IMR-90 (cell line): Measurements from ENCODE around the gene TRAPPC12. TPM values are rescaled to one million over a fixed set of nuclear protein-coding genes. Genes with fewer than 3 reads are reported as not detected.

ENCODE experiments used
- ATAC-seq: fragments of 200-7000 bp; cut with Tn5 transposase; 2 replicates; pipeline ENCODE4 v1.9.1; 2020; ENCODE audit warnings: low read depth, mild to moderate bottlenecking, moderate library complexity
- BruUV-seq: library from RNA; stranded (reverse); fragments of 400-500 nt; replicated peaks from 2 replicates; lab custom pipeline; 2021; lab: Mats Ljungman, UMichigan
- CTCF ChIA-PET: fragments of 300-600 bp; formaldehyde crosslinking; extraction: SDS; loops from one replicate; lab custom pipeline; 2021; ENCODE audit warnings: antibody characterized with exemption; lab: Yijun Ruan, JAX
- POLR2A ChIA-PET: fragments of 300-600 bp; sonication (Branson Sonifier 250); formaldehyde crosslinking; loops from one replicate; lab custom pipeline; 2022; ENCODE audit warnings: antibody characterized with exemption; ENCODE audit not compliant: unreplicated experiment; lab: Charles Lee
- DNase-seq: peaks from one replicate; pipeline ENCODE4 v3.0.0; 2013
- H2AFZ ChIP-seq: replicated peaks from 2 replicates; pipeline ENCODE3; 2013; ENCODE audit warnings: low read length, mild to moderate bottlenecking; ENCODE audit not compliant: poor library complexity
- H2AK5ac ChIP-seq: 2 replicates; pipeline ENCODE4 v1.6.1; 2013; ENCODE audit warnings: low read depth, low read length, inconsistent platforms
- H2AK9ac ChIP-seq: replicated peaks from 2 replicates; pipeline ENCODE3; 2013; ENCODE audit warnings: mild to moderate bottlenecking, low read depth, low read length, moderate library complexity; ENCODE audit not compliant: poor library complexity
- H2BK120ac ChIP-seq: 2 replicates; pipeline ENCODE4 v1.6.1; 2013; ENCODE audit warnings: low read depth, low read length, inconsistent platforms
- H2BK15ac ChIP-seq: 3 replicates; pipeline ENCODE4 v1.6.1; 2013; ENCODE audit warnings: low read depth, low read length, inconsistent platforms
- H2BK20ac ChIP-seq: 2 replicates; pipeline ENCODE4 v1.6.1; 2013; ENCODE audit warnings: low read depth, mild to moderate bottlenecking, inconsistent platforms, low read length, moderate library complexity
- H2BK5ac ChIP-seq: 2 replicates; pipeline ENCODE4 v1.6.1; 2013; ENCODE audit warnings: mild to moderate bottlenecking, low read depth, low read length, inconsistent platforms; ENCODE audit not compliant: poor library complexity, severe bottlenecking
- H3K14ac ChIP-seq: replicated peaks from 2 replicates; pipeline ENCODE4 v1.6.1; 2013; ENCODE audit warnings: low read depth, low read length, inconsistent platforms
- H3K18ac ChIP-seq: 2 replicates; pipeline ENCODE4 v1.6.1; 2013; ENCODE audit warnings: low read depth, low read length, control low read depth
- H3K23ac ChIP-seq: 2 replicates; pipeline ENCODE4 v1.6.1; 2013; ENCODE audit warnings: low read depth, low read length, inconsistent platforms
- H3K27ac ChIP-seq: 2 replicates; pipeline ENCODE4 v1.5.1; 2013; ENCODE audit warnings: mild to moderate bottlenecking, control low read depth, low read length; ENCODE audit not compliant: insufficient read depth
- H3K27me3 ChIP-seq: 2 replicates; pipeline ENCODE4 v1.6.1; 2013; ENCODE audit warnings: low read length; ENCODE audit not compliant: control insufficient read depth, insufficient read depth
- H3K36me3 ChIP-seq: 2 replicates; pipeline ENCODE4 v1.6.1; 2013; ENCODE audit warnings: low read length, mixed read lengths; ENCODE audit not compliant: control insufficient read depth, insufficient read depth
- H3K4ac ChIP-seq: 2 replicates; pipeline ENCODE4 v1.6.1; 2013; ENCODE audit warnings: low read depth, low read length, inconsistent platforms
- H3K4me1 ChIP-seq: 2 replicates; pipeline ENCODE4 v1.6.1; 2013; ENCODE audit warnings: low read length, mixed read lengths; ENCODE audit not compliant: control insufficient read depth, insufficient read depth
- H3K4me2 ChIP-seq: 2 replicates; pipeline ENCODE4 v1.6.1; 2013; ENCODE audit warnings: low read depth, mild to moderate bottlenecking, control low read depth, low read length, moderate library complexity
- H3K4me3 ChIP-seq: 2 replicates; pipeline ENCODE4 v1.5.1; 2013; ENCODE audit warnings: low read depth, mild to moderate bottlenecking, control low read depth, low read length, moderate library complexity; ENCODE audit not compliant: insufficient read depth
- H3K56ac ChIP-seq: 2 replicates; pipeline ENCODE4 v1.6.1; 2013; ENCODE audit warnings: low read length, inconsistent platforms; ENCODE audit not compliant: insufficient read depth; ENCODE audit errors: extremely low read depth
- H3K79me1 ChIP-seq, 2 experiments: 2 replicates each; pipeline ENCODE4 v1.6.1; 2013; ENCODE audit warnings: low read length in 2 of 2, inconsistent platforms in 1 of 2, low read depth in 1 of 2
- H3K9ac ChIP-seq: 2 replicates; pipeline ENCODE4 v1.6.1; 2013; ENCODE audit warnings: low read depth, low read length, control low read depth
- H3K9me1 ChIP-seq: 2 replicates; pipeline ENCODE4 v1.6.1; 2013; ENCODE audit warnings: low read length, inconsistent platforms; ENCODE audit not compliant: insufficient read depth
- H3K9me3 ChIP-seq: 2 replicates; pipeline ENCODE4 v1.6.1; 2013; ENCODE audit warnings: low read length; ENCODE audit not compliant: control insufficient read depth, insufficient read depth
- H4K20me1 ChIP-seq: 2 replicates; pipeline ENCODE4 v1.6.1; 2013; ENCODE audit warnings: low read length, inconsistent platforms; ENCODE audit not compliant: insufficient read depth
- H4K5ac ChIP-seq: 2 replicates; pipeline ENCODE4 v1.6.1; 2013; ENCODE audit warnings: mild to moderate bottlenecking, low read depth, low read length, control low read depth
- H4K8ac ChIP-seq, 2 experiments: 2 replicates each; pipeline ENCODE4 v1.6.1; 2013; ENCODE audit warnings: low read depth in 2 of 2, low read length in 2 of 2, control low read depth in 1 of 2, inconsistent platforms in 1 of 2
- H4K91ac ChIP-seq: 2 replicates; pipeline ENCODE4 v1.6.1; 2013; ENCODE audit warnings: low read depth, low read length, inconsistent platforms; ENCODE audit not compliant: insufficient read depth
- CEBPB ChIP-seq: IDR thresholded peaks from 2 replicates; pipeline ENCODE4 v1.6.1; 2012; ENCODE audit warnings: low read depth, low read length, improper control_type of control experiment
- CTCF ChIP-seq: conservative IDR thresholded peaks from 2 replicates; pipeline ENCODE4 v1.5.1; 2012; ENCODE audit warnings: mild to moderate bottlenecking, low read depth, low read length, improper control_type of control experiment
- POLR2A ChIP-seq: IDR thresholded peaks from 2 replicates; pipeline ENCODE4 v1.6.1; 2012; ENCODE audit warnings: mild to moderate bottlenecking, low read depth, low read length
- RAD21 ChIP-seq: IDR thresholded peaks from 2 replicates; pipeline ENCODE4 v1.6.1; 2012; ENCODE audit warnings: low read length, improper control_type of control experiment
- RFX5 ChIP-seq: IDR thresholded peaks from 2 replicates; pipeline ENCODE4 v1.8.0; 2012; ENCODE audit warnings: low read depth, mild to moderate bottlenecking, low read length, moderate library complexity
- SMC3 ChIP-seq: fragments of 150-350 bp; IDR thresholded peaks from 2 replicates; pipeline ENCODE4 v1.6.1; 2016; ENCODE audit warnings: low read depth, mild to moderate bottlenecking, antibody characterized with exemption, low read length, moderate library complexity
- USF2 ChIP-seq: fragments of 150-350 bp; IDR thresholded peaks from 2 replicates; pipeline ENCODE4 v1.6.1; 2017; ENCODE audit warnings: mild to moderate bottlenecking, antibody characterized with exemption, low read length, low read depth
- WGBS, 2 experiments: methylation state at CpG; one replicate each; pipeline versions ENCODE4 v1.1.5 to v1.1.7; 2013; ENCODE audit warnings: missing lambda C conversion rate in 2 of 2; ENCODE audit not compliant: insufficient read length in 1 of 2; ENCODE audit errors: extremely low coverage in 2 of 2; 5-methylcytosine and 5-hydroxymethylcytosine counted together
- dilution Hi-C: fragments of 300-500 bp; cut with HindIII; formaldehyde crosslinking; loops from one replicate; pipeline ENCODE4 v1.14.3; 2018; ENCODE audit warnings: low sequenced_read_pairs; ENCODE audit not compliant: unreplicated experiment
- in situ Hi-C: fragments of 300-500 bp; cut with MboI; formaldehyde crosslinking; loops from 3 replicates; pipeline ENCODE4 v1.14.3; 2019; ENCODE audit warnings: low sequenced_read_pairs, inconsistent platforms, mixed read lengths
- intact Hi-C: fragments of 100-400 bp; cut with micrococcal nuclease; formaldehyde crosslinking; loops from 2 replicates; pipeline ENCODE4 v1.10.0; 2022
- polyA plus RNA-seq, 3 experiments: library from polyadenylated mRNA; depleted of rRNA; stranded (reverse); fragments of >200 nt; gene quantifications; 2 replicates each; pipeline ENCODE4 v1.2.3, GENCODE V29; 2012; ENCODE audit warnings: low replicate concordance in 1 of 3
- total RNA-seq: library from RNA; depleted of rRNA; stranded (reverse); fragments of >200 nt; gene quantifications from 2 replicates; pipeline ENCODE4 v1.2.3, GENCODE V29; 2012

Gene TRAPPC12
- total and polyA plus RNA-seq, 2 of the 4 experiments (the other 2 are of a cell fraction) = 25.8 to 69.9 TPM

- DNase-seq = no peak
- dilution Hi-C loops (no loop called here), in situ Hi-C loops (no loop called here), intact Hi-C loops (no loop called here)
- H2AK9ac ChIP-seq = no peak overlapping the region
- no peak overlapping the region for H3K23ac ChIP-seq
- H3K4ac ChIP-seq = no peak overlapping the region
- H3K14ac ChIP-seq = no peak overlapping the region
- H3K27me3 ChIP-seq = no peaks in the 10 kb centered on the region
- no peaks in the 10 kb centered on the region for H3K9me3 ChIP-seq
- no peak overlapping the region for H4K91ac ChIP-seq
- H3K79me1 ChIP-seq = peaks cover 5 to 10% of the 10 kb centered on the region in 2 experiments; a peak in 3 of 4 replicates
- no peak overlapping the region for H2BK15ac ChIP-seq
- no peak overlapping the region for H4K5ac ChIP-seq
- H3K27ac ChIP-seq = no peak overlapping the region
- CTCF ChIA-PET = no interaction called here
- H3K9me1 ChIP-seq = peaks cover 12% of the 10 kb centered on the region
- no TSS peak for BruUV-seq
- no peak overlapping the region for H3K4me2 ChIP-seq
- no peak for TF ChIP-seq RFX5
- no peak for TF ChIP-seq POLR2A
- no peak for TF ChIP-seq SMC3
- TF ChIP-seq CTCF = no peak
- no peak for TF ChIP-seq RAD21
- TF ChIP-seq USF2 = no peak
- no peak for TF ChIP-seq CEBPB
- peaks cover 13% of the 10 kb centered on the region for H3K36me3 ChIP-seq
- no peak overlapping the region for H3K18ac ChIP-seq
- no peak overlapping the region for H4K8ac ChIP-seq
- no peaks in the 10 kb centered on the region for H4K20me1 ChIP-seq
- peak overlapping the region; percentile 41 for H2AFZ ChIP-seq
- WGBS, 2 experiments = no CpG with 5 or more reads among the region's 8 CpGs
- POLR2A ChIA-PET = no interaction called here
- no peak overlapping the region for H3K9ac ChIP-seq
- H3K4me3 ChIP-seq = no peak overlapping the region
- no peak overlapping the region for H2AK5ac ChIP-seq
- no peak overlapping the region for H2BK120ac ChIP-seq
- H3K4me1 ChIP-seq = no peaks in the 10 kb centered on the region
- H2BK5ac ChIP-seq = no peak overlapping the region
- ATAC-seq = no peak
- no peak overlapping the region for H3K56ac ChIP-seq
- H2BK20ac ChIP-seq = no peak overlapping the region
Observed at GRCh38 chr2:3332133-3332532, 47.4 kb upstream of the TRAPPC12 start.
